ENCODE results near the gene PAQR6.
"Not testable (repeated sequence)": the region's sequence is repeated elsewhere in the genome, so short reads cannot be mapped to it uniquely, and the experiment has no call there.

PAQR6 gene

GRCh38 chr1:156229809-156230472, 17.9 kb downstream of the PAQR6 start:
- DNase-seq, result no peak

DNA sequence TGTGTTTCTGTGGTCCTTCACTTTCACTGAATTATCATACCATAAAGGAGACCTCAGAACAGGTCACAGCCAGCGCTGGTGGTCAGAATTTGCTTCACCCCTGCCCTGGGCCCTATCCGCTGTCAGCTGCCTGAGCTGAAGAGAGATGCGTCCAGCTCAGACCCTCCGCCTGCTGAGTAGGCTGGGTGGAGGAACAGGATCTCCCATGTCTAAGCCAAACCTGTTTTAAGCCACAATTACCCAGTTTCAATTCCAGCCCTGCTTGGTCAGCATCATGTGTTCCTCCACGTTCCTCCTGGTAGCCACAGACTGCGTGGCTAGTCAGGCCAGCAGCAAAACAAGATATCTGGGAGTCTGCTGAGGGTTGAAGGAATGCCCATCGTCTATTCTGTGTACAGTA, 19.4 kb downstream of the PAQR6 start:
- DNase-seq, result no peak

GRCh38 chr1:156226782-156227181, 21.1 kb downstream of the PAQR6 start:
- DNase-seq, result no peak

DNA sequence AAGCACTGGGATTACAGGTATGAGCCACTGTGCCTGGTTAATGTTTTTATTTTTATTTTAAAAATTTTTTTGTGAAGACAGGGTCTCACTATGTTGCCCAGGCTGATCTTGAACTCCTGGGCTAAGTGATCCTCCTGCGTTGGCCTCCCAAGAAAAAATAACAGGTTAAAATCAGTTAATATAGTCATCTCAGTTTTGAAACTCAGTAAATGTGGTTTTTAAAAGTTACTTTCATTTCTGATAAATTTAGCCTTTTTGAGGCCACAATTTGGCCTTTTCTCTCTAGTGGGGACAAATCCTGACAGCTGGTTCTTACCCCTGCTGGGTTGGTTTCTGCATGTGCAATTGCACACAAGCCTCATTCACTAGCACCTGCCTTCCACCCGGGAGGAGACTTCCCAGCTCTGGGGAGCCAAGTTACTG, 21.7 kb downstream of the PAQR6 start:
- DNase-seq, result no peak

DNA sequence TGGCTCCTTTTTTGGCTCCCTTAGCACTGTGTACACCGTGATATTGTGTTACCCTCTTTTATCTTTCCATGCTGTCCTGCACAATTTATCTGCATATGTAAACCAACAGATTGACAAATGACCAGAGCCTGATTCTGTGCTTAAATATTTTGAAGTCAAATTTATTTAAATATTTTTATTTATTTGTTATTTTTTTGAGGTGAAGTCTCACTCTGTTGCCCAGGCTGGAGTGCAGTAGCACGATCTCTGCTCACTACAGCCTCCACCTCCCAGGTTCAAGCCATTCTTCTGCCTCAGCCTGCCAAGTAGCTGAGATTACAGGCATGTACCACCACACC, 22.2 kb downstream of the PAQR6 start:
- no peak for DNase-seq

DNA sequence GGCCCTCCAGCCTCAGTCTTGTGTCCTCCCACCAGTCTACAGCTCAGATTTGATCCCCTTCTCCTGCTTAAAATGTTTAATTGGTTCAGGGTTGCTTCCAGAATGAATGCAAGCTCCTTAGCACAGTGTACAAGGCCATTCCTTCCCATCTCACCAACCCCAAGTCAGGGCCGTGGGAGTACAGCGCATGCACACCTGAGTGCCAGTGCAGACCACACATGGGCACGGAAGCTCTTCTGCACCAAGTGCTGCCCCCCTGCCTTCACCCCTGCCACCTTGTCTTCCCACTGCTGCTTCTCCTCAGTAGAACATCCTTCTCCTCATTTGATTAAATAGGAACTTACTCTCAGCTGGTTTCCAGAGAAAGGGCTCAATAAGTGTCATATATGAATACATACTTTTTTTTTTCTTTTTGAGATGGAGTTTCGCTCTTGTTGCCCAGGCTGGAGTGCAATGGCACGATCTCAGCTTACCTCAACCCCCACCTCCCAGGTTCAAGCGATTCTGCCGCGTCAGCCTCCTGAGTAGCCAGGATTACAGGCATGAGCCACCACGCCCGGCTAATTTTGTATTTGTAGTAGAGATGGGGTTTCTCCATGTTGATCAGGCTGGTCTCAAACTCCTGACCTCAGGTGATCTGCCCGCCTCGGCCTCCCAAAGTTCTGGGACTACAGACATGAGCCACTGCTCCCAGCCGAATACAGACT, 25.7 kb downstream of the PAQR6 start:
- no peak for DNase-seq

DNA sequence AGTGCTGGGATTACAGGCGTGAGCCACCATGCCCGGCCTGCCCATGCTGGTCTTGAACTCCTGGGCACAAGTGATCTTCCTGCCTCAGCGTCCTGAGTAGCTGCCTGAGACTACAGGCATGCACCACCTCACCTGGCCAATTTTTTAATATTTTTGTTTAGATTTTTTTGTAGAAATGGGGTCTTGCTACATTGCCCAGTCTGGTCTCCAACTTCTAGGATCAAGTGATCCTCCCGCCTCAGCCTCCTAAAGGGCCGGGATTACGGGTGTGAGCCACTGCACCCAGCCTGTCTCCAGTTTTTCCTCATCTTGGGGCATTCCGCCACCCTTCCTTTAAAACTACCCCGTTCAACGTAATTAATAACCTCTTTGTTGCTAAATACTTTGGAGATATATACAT, 27.6 kb downstream of the PAQR6 start:
- DNase-seq, result no peak

GRCh38 chr1:156217871-156218270, 30.0 kb downstream of the PAQR6 start:
- DNase-seq, result peak in 1 of 2 donors; percentile 70

DNA sequence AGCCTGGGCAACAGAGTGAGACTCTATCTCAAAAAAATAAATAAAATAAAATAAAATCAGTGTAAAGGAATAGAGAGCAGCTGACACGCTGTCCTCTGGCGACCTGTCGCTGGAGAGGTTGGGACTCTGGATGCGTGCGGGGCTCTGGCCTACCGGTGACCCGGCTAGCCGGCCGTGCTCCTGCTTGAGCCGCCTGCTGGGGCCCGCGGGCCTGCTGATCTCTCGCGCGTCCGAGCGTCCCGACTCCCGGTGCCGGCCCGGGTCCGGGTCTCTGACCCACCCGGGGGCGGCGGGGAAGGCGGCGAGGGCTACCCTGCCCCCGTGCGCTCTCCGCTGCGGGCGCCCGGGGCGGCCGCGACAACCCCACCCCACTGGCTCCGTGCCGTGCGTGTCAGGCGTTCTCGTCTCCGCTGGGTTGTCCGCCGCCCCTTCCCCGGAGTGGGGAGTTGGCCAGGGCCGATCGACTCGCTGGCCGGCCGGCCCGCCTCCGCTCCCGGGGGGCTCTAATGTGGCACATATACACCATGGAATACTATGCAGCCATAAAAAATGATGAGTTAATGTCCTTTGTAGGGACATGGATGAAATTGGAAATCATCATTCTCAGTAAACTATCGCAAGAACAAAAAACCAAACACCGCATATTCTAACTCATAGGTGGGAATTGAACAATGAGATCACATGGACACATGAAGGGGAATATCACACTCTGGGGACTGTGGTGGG, 31.3 kb downstream of the PAQR6 start:
- DNase-seq, result not testable (repeated sequence)

DNA sequence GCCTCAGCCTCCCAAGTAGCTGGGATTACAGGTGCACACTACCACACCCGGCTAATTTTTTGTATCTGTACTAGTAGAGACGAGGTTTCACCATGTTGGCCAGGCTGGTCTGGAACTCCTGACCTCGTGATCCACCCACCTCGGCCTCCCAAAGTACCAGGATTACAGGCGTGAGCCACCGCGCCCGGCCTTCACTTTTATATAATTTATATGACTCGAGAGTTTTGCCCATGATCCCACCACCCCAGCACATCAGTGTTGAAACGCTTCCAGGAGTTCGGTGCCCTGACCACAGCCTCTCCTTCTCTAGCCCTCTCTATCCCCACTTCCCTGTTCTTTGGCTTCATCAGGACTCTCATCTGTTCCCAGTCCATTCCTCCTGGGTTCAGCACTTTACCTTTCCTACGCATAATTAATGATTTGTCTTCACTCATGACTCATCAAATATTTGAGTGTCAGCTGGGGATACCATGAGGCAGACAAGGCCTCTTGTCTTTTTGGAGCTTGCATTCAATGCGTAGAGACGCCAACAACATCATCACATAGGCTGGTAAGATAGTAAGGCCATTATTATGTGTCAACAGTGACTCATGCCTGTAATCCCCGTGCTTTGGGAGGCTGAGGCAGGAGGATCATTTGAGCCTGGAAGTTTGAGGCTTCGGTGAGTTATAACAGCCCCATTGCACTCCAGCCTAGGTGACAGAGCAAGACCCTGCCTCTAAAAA, 33.7 kb downstream of the PAQR6 start:
- DNase-seq, result no peak

GRCh38 chr1:156213644-156213966, 34.3 kb downstream of the PAQR6 start:
- DNase-seq, result no peak

DNA sequence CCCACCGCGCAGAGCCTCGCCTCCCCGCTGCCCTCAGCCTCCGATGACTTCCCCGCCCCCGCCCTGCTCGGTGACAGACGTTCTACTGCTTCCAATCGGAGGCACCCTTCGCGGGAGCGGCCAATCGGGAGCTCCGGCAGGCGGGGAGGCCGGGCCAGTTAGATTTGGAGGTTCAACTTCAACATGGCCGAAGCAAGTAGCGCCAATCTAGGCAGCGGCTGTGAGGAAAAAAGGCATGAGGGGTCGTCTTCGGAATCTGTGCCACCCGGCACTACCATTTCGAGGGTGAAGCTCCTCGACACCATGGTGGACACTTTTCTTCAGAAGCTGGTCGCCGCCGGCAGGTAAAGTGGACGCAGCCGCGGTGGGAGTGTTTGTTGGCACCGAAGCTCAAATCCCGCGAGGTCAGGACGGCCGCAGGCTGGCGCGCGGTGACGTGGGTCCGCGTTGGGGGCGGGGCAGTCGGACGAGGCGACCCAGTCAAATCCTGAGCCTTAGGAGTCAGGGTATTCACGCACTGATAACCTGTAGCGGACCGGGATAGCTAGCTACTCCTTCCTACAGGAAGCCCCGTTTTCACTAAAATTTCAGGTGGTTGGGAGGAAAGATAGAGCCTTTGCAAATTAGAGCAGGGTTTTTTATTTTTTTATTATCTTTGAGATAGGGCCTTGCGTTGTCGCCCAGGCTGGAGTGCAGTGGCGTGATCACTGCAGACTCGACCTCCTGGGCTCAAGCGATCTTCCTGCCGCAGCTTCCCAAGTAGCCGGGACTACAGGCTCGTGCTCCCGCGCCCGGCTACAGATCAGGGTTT, 34.8 kb downstream of the PAQR6 start, which contains the start of gene PMF1:
PMF1 (plus strand) TSS at position 175 of the 811 bp plus-strand sequence; CDS start at position 184, 9 bp downstream.
- peak; percentile 95 for DNase-seq

DNA sequence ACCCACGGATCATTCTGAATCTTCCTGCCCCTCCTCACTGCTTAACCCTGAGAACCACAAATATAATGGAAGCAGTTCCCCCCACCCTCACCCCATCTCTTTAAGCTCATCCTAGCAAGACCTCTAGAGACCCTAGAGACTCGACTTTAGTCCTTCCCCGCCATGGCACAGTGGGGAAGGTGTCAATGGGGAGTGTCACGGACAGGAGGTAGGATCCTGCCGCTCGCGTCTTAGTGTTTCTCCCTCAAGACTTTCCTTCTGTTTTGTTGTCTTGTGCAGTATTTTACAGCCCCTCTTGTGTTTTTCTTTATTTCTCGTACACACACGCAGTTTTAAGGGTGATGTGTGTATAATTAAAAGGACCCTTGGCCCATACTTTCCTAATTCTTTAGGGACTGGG, 35.7 kb downstream of the PAQR6 start:
- no peak for DNase-seq

- DNase-seq, result no peak
These were observed 36.6 kb downstream of the PAQR6 start for GRCh38 chr1:156211243-156211642.

DNA sequence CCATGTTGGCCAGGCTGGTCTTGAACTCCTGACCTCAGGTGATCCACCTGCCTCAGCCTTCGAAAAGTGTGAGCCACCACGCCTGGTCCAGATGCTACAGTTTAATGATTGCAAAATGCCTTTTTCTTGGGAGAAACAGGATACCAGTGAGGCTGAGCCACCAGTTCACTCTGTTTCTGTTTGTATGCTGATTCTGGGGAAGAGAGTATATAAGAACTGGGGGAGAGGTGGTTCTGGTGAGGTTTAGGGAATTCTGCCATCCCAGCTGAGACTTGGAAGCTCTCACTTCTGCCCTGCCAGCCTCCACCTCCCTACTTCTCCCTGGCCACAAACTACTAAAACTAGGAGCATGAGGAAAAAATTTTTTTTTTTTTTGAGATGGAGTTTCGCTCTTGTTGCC, 43.2 kb downstream of the PAQR6 start:
- DNase-seq, result no peak

GRCh38 chr1:156203331-156203730, 44.5 kb downstream of the PAQR6 start:
- DNase-seq, result no peak

DNA sequence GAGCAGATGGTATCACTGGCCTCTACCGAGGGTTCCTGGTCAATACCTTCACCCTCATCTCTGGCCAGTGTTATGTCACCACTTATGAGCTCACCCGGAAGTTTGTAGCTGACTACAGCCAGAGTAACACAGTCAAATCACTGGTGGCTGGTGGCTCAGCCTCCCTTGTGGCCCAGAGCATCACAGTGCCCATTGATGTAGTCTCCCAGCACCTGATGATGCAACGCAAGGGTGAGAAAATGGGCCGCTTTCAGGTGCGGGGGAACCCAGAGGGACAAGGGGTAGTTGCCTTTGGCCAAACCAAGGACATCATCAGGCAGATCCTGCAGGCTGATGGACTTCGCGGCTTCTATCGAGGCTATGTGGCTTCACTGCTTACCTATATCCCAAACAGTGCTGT, 47.8 kb downstream of the PAQR6 start:
- DNase-seq, result no peak

DNA sequence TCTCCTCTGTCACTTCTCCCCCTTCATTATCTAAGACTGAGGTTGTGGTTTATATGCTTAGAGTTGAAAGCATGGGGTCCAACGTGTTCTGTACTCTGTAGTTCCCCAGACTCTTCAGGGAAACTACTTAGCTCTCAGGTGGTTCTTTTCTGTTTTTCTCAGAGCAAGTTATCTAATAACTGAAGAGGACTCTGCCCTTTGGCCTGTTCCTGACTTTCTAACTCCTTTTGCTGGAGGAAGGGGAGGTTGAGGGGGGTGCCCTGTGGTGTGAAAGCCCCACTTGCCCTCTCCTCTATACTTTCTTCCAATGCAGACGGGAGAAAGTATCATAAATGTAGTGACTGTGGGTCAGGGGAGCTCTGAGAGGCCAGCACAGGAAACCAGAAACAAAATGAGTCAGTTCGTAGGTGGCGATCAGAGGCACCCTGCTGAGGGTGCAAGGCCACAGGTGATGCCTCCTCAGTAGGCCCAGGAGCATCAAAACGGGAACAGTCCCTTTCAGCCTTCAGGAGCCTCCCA, 49.0 kb downstream of the PAQR6 start:
- DNase-seq, result no peak

GRCh38 chr1:156196445-156196844, 51.4 kb downstream of the PAQR6 start:
- no peak for DNase-seq

DNA sequence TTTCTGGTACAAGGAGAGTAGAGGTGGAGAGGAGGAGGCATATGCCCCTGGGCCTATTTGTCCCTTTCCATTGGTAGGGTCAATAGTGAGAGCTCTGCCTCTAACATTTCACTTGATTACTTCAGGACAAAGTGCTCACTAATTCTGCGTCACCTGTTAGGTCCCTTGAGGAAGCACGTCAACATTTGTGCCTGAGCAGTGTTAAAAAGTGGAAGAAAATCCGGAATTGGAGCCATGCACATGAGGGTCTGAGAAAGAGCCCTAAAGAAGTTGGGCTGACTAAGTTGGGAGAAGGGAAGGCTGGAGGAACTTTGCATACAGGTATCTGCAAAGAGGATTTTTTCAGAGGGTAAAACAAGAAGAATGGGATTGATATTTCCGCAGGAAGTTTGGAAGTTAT, 52.0 kb downstream of the PAQR6 start:
- no peak for DNase-seq

DNA sequence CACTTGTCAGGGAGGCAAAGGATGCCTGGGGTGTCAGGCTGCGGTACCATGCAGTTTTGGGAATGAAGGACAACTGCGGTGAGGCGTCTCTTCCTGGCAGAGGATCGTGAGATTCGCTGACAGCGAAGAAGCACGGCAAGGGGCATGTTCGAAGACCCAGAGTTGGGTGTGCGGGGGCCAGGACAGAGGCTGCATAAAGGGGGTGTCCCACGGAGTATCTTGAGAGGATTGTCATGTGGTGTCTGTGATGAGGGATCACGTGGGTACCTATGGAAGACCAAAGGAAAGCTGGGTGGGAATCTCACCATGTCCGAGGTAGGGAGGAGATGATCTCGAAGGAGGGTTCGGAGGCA, 53.6 kb downstream of the PAQR6 start:
- DNase-seq, result no peak

DNA sequence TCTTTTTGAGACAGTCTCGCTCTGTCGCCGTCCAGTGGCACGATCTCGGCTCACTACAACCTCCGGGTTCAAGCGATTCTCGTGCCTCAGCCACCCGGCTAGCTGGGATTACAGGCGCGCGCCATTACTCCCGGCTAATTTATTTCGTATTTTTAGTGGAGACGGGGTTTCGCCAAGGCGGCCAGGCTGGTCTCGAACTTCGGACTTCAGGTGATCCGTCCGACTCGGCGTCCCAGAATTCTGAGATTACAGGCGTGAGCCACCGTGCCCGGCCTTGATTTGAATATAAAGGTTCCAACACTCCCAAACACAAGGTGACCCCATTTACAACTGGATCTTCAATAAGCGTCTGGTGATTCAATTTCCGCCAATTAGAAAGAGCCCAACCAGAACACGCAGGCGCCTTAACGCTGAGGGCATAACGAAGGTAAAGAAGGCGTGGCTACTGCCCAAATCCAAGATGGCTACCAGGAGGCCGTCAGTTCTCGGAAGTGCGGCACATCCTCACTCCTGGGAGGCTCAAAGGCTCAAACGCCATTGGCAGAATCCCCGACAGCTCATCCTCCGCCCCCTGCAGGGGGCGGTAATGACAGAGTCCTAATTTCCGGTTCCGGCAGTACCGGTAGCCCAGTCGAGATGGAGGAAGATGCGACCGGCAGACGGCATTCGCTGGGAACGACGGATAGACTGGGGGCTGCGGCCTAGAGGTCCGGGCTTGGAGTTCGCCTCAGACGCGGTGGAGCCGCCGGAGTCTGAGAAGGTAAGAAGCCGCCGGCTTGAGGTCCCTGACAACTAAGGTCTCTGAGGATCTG, 54.2 kb downstream of the PAQR6 start, which contains the start of gene SLC25A44:
SLC25A44 (plus strand) TSS at position 617 of the 812 bp plus-strand sequence. CDS start 5,744 bp downstream, outside the sequence.
- DNase-seq, result peak; percentile 99

All from CD4-positive, alpha-beta T cell treated with Interleukin-4 for 1 hour (primary cell).